Retinal pigment epithelial cell (primary cell): ENCODE data around the gene ASAP2.

ENCODE experiments used
- DNase-seq: peaks from one replicate; pipeline ENCODE4 v3.0.0-alpha.2; 2010; ENCODE audit warnings: low read depth
- H3K4me3 ChIP-seq: 2 replicates; pipeline ENCODE4 v1.5.1; 2011; ENCODE audit warnings: mild to moderate bottlenecking, low read length, control low read depth, moderate library complexity
- CTCF ChIP-seq: conservative IDR thresholded peaks from 2 replicates; pipeline ENCODE4 v1.5.1; 2011; ENCODE audit warnings: low read depth, low read length, control low read depth, inconsistent platforms

The ASAP2 gene

GRCh38 chr2:9388199-9388681, 181.6 kb downstream of the ASAP2 start:
- TF ChIP-seq CTCF = no peak
- H3K4me3 ChIP-seq = no peak overlapping the region
- DNase-seq = no peak

- no peak for TF ChIP-seq CTCF
- no peak overlapping the region for H3K4me3 ChIP-seq
- DNase-seq = no peak
These were observed 182.6 kb downstream of the ASAP2 start for GRCh38 chr2:9388950-9389911.

GRCh38 chr2:9390151-9390850, 183.7 kb downstream of the ASAP2 start:
- no peak overlapping the region for H3K4me3 ChIP-seq
- DNase-seq = no peak
- TF ChIP-seq CTCF = no peak

DNA sequence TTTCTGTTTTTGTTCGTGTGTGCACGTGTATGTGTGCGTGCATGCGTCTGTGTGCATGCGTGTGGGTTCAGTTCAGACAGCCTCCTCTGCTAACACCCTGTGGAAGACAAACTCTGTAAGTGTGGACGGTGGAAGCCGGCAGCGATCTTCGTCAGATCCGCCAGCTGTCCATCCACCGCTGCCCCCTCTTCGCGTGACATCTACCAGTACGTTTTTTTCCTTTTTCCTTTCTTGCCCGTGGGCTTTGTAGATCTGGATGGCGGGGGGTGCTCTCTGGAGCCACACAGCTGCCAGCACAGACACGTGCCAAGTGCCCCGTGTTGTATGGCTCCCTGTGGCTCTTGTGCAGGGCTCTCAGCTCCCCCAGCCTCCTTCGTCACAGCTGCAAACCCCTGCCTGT, 184.4 kb downstream of the ASAP2 start:
- H3K4me3 ChIP-seq = no peak overlapping the region
- TF ChIP-seq CTCF = no peak
- no peak for DNase-seq

DNA sequence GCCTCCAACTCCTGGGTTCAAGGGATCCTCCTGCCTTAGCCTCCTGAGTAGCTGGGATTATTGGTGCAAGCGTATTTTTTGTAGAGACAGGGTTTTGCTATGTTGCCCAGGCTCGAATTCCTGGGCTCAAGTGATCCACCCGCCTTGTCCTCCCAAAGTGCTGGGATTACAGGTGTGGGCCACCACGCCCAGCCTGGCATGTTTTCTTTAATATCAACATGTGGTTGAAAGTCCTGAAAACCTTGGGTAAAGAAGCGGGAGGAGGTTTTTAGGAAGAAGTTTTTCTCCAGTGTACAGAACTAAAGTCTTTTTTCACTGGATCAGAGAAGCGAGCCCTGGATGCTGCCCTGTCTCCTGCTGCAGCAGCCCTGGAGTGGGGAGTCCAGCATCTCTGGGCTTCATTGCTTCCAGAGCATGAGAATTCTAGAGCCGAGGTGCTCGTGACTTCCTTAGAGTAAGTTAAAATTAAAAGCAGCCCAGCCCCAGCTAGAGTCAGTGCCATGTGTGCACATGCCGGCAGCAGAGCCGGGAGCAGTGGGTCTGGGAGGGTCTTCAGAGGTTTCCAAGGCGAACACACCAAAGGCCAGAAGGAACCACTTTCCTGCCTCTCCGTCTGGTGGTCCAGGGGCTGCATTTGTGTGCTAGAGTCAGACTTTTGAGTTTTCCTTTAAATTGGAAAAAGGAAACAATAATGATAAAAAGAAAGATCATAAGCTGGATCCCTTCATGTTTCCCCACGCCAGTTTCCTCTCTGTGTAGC, 185.5 kb downstream of the ASAP2 start:
- TF ChIP-seq CTCF = no peak
- DNase-seq = no peak
- no peak overlapping the region for H3K4me3 ChIP-seq

DNA sequence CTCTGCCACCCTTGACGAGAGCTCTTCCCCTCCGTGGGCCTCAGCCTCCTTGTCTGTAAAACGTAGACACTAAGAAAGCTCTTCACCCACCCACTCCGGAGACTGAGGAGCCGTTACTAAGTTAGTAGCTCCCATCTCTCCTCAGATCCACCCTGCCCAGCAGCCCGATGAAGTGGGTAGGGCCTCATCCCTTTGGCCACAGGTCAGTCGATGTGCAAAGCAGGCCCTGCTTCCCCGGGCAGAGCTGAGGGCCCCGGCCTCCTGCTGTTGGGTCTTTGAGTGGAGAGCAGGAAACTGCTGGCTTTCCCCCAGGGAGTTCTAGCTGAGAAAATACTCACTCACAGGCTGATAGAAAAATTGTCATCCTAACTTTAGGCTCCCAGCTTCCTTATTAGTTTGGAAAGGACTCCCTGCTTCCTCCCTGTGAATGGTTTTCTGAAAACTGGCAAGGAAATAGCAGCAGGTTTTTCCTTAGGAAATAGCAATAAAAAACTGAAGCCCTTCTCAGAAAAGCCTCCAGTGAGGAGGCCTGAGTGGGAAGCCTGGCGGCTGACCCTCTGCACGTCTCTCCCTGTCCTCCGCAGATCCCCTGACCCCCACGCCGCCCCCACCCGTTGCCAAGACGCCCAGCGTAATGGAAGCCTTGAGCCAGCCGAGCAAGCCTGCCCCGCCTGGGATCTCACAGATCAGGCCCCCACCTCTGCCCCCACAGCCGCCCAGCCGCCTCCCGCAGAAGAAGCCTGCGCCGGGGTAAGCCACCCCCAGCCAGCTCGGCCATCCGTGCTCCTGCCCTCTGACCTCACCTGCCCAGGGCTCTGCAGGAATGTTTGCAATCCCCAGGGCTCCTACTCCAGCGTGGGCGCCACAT, 186.5 kb downstream of the ASAP2 start:
- H3K4me3 ChIP-seq = no peak overlapping the region
- no peak for TF ChIP-seq CTCF
- no peak for DNase-seq
